ENCODE data around the gene TSHR. TPM values are rescaled to one million over a fixed set of nuclear protein-coding genes. Genes with fewer than 3 reads are reported as not detected.

The TSHR gene
- total RNA-seq, 1 experiment from 2014 or later: not detected

DNA sequence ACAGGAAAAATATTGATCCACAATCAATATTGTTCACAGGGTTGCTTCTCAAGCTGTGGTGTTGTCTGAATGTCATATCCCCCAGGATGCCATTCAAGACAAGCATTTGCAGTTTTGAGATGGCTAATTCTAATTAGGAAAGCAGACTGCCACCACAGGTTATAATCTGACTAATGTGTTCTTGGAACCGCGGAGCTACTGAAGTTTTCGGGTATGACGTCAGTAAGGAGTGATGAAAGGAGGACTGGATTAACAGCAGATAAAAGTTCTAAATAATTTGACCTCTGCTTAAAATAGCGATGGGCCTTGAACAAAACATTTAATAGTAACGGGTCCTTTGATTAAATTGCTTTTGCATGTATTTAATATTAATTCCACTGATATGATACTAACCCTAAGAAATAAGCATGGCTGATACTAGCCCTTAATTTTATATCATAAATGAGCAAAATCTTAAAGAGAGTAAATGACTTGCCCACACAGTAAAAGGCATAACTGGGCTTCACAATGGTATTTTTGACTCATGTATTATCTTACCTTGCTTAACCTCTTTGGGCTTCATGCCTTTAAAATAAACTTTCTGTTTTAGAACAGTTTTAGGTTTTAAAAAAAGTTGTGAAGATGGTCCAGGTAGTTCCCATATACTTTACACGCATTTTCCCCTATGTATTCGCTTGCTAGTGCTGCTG, 50.3 kb downstream of the TSHR start:
- Histone ChIP-seq H3K27me3 (ENCODE audit: insufficient read depth, low read length) (no peaks in the 10 kb centered on the region), H2AFZ (ENCODE audit: low read depth, low read length, poor library complexity, severe bottlenecking) (no peak overlapping the region), H3K79me2 (ENCODE audit: insufficient read depth, low read length) (no peaks in the 10 kb centered on the region), H3K9me3 (ENCODE audit: control insufficient read depth in 1 of 2, insufficient read depth in 1 of 2, low read depth in 1 of 2, low read length in 2 of 2) (no peaks in the 10 kb centered on the region), H4K20me1 (ENCODE audit: insufficient read depth) (no peaks in the 10 kb centered on the region), H3K4me2 (ENCODE audit: low read length) (no peak overlapping the region), H3K9me2 (ENCODE audit: insufficient read depth) (no peaks in the 10 kb centered on the region), H3K4me3 (replicated peaks in 1 of 2; ENCODE audit: low read depth in 1 of 2, low read length in 2 of 2) (no peak overlapping the region), H3K36me3 (ENCODE audit: control insufficient read depth in 1 of 2, insufficient read depth in 2 of 2, low read length in 2 of 2) (no peaks in the 10 kb centered on the region), H3K27ac (ENCODE audit: low read depth, low read length) (no peak overlapping the region), H3K4me1 (ENCODE audit: control insufficient read depth in 1 of 2, insufficient read depth in 2 of 2, low read length in 2 of 2) (no peaks in the 10 kb centered on the region), H3K9ac (ENCODE audit: low read length) (no peak overlapping the region)
- RAD21 ChIA-PET (ENCODE audit: low non-redundant PET in 1 of 2, low total read pairs in 2 of 2, uncharacterized antibody in 2 of 2, unreplicated experiment in 2 of 2): no interaction called here
- no peak for ATAC-seq
- TF ChIP-seq, protein P1, sequence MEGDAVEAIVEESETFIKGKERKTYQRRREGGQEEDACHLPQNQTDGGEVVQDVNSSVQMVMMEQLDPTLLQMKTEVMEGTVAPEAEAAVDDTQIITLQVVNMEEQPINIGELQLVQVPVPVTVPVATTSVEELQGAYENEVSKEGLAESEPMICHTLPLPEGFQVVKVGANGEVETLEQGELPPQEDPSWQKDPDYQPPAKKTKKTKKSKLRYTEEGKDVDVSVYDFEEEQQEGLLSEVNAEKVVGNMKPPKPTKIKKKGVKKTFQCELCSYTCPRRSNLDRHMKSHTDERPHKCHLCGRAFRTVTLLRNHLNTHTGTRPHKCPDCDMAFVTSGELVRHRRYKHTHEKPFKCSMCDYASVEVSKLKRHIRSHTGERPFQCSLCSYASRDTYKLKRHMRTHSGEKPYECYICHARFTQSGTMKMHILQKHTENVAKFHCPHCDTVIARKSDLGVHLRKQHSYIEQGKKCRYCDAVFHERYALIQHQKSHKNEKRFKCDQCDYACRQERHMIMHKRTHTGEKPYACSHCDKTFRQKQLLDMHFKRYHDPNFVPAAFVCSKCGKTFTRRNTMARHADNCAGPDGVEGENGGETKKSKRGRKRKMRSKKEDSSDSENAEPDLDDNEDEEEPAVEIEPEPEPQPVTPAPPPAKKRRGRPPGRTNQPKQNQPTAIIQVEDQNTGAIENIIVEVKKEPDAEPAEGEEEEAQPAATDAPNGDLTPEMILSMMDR (IDR thresholded peaks at IDR 0.05 in 2 of 3, conservative IDR thresholded peaks at IDR 0.05 in 1 of 3; ENCODE audit: borderline replicate concordance in 1 of 3, insufficient read depth in 1 of 3, low read depth in 2 of 3, low read length in 2 of 3): no peak
- TF ChIP-seq, protein P2, sequence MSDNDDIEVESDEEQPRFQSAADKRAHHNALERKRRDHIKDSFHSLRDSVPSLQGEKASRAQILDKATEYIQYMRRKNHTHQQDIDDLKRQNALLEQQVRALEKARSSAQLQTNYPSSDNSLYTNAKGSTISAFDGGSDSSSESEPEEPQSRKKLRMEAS (IDR thresholded peaks at IDR 0.05): no peak
- TF ChIP-seq SRF (IDR thresholded peaks at IDR 0.05; ENCODE audit: low read depth): no peak
- TF ChIP-seq CBX3 (IDR thresholded peaks at IDR 0.05; ENCODE audit: low read depth): no peak
- TF ChIP-seq ELF1 (IDR thresholded peaks at IDR 0.05; ENCODE audit: borderline replicate concordance, low read depth): no peak
- TF ChIP-seq POLR2AphosphoS5 (IDR thresholded peaks at IDR 0.05; ENCODE audit: low read depth, low read length): no peak
- TF ChIP-seq JUND (IDR thresholded peaks at IDR 0.05): no peak
- no peak for TF ChIP-seq YY1 (IDR thresholded peaks at IDR 0.05; ENCODE audit: extremely low read depth, insufficient replicate concordance, low read depth, low read length)
- no peak for TF ChIP-seq EGR1 (IDR thresholded peaks at IDR 0.05; ENCODE audit: low read depth)
- no peak for TF ChIP-seq RAD21 (IDR thresholded peaks at IDR 0.05; ENCODE audit: low read depth)
- TF ChIP-seq CEBPB (IDR thresholded peaks at IDR 0.05; ENCODE audit: low read depth): no peak
- TF ChIP-seq ZNF274 (IDR thresholded peaks at IDR 0.05; ENCODE audit: low read depth, low read length): no peak
- TF ChIP-seq FOSL1 (IDR thresholded peaks at IDR 0.05; ENCODE audit: low read depth): no peak
- TF ChIP-seq ZFX (IDR thresholded peaks at IDR 0.05): no peak
- no peak for TF ChIP-seq TCF7L2 (IDR thresholded peaks at IDR 0.05; ENCODE audit: borderline replicate concordance, extremely low read depth, insufficient read depth, insufficient read length)
- TF ChIP-seq SP1 (IDR thresholded peaks at IDR 0.05; ENCODE audit: low read depth): no peak
- TF ChIP-seq SIN3A (IDR thresholded peaks at IDR 0.05; ENCODE audit: low read depth): no peak
- TF ChIP-seq EZH2 (IDR thresholded peaks at IDR 0.05): no peak
- TF ChIP-seq, protein P3, sequence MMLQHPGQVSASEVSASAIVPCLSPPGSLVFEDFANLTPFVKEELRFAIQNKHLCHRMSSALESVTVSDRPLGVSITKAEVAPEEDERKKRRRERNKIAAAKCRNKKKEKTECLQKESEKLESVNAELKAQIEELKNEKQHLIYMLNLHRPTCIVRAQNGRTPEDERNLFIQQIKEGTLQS (IDR thresholded peaks at IDR 0.05): no peak
- no peak for TF ChIP-seq EZH2phosphoT487 (IDR thresholded peaks at IDR 0.05; ENCODE audit: borderline replicate concordance)
- no peak for DNase-seq (ENCODE audit: low read depth, low spot score)
- POLR2A ChIA-PET: no interaction called here
- CTCF ChIA-PET: no interaction called here
- no TSS peak for BruUV-seq (replicated peaks)
- intact Hi-C loops (cut with micrococcal nuclease): no loop called here

Data from HCT116 (cell line).